GM12878 (cell line): ENCODE measurements around the gene FIG4. TPM values are rescaled to one million over a fixed set of nuclear protein-coding genes. Genes with fewer than 3 reads are reported as not detected.

Source experiments
- ATAC-seq: fragments of 200-7000 bp; cut with Tn5 transposase; 3 replicates; pipeline ENCODE4 v1.9.1; 2020; ENCODE audit warnings: mild to moderate bottlenecking, moderate library complexity
- BruUV-seq: library from RNA; stranded (reverse); fragments of 400-500 nt; replicated peaks from 2 replicates; lab custom pipeline; 2021; lab: Mats Ljungman, UMichigan
- CTCF ChIA-PET: fragments of 300-600 bp; sonication (Branson Sonifier 250); formaldehyde crosslinking; extraction: SDS; loops from one replicate; lab custom pipeline; 2021; ENCODE audit warnings: inconsistent platforms; lab: Yijun Ruan, JAX
- POLR2A ChIA-PET: fragments of 350-600 bp; formaldehyde crosslinking; extraction: SDS; loops from one replicate; lab custom pipeline; 2021; ENCODE audit warnings: inconsistent platforms; lab: Charles Lee
- RAD21 ChIA-PET: fragments of 300-600 bp; sonication (Branson Sonifier 250); formaldehyde crosslinking; loops from one replicate; lab custom pipeline; 2023; ENCODE audit warnings: antibody characterized with exemption; ENCODE audit not compliant: unreplicated experiment; lab: Charles Lee
- SMC1A ChIA-PET: fragments of 300-600 bp; sonication (Branson Sonifier 250); formaldehyde crosslinking; loops from one replicate; lab custom pipeline; 2023; ENCODE audit not compliant: unreplicated experiment, uncharacterized antibody; lab: Charles Lee
- DNase-seq: peaks from one replicate; pipeline ENCODE4 v3.0.0-alpha.2; 2011; ENCODE audit warnings: low read depth, low spot score
- FAIRE-seq: peaks from 3 replicates; lab custom pipeline; 2011; peaks lifted over from hg19 to GRCh38; lab: Jason Lieb, UNC
- H2AFZ ChIP-seq: 2 replicates; pipeline ENCODE4 v1.6.0; 2011; ENCODE audit warnings: low read depth, low read length, control low read depth; ENCODE audit not compliant: control insufficient read depth
- H3K27ac ChIP-seq: 2 replicates; pipeline ENCODE4 v1.5.1; 2011; ENCODE audit warnings: control low read depth; ENCODE audit not compliant: control insufficient read depth, insufficient read depth
- H3K27me3 ChIP-seq, 2 experiments: replicated peaks in 1 of 2; 2 replicates each; pipeline versions ENCODE4 v1.6.0 to v1.6.1; 2011; ENCODE audit warnings: low read length in 1 of 2; ENCODE audit not compliant: control insufficient read depth in 2 of 2, insufficient read depth in 2 of 2
- H3K36me3 ChIP-seq, 2 experiments: 2 replicates each; pipeline ENCODE4 v1.5.1; 2011; ENCODE audit warnings: low read length in 1 of 2; ENCODE audit not compliant: control insufficient read depth in 2 of 2, insufficient read depth in 2 of 2
- H3K4me1 ChIP-seq: 2 replicates; pipeline ENCODE4 v1.6.1; 2011; ENCODE audit warnings: mild to moderate bottlenecking, low read length, moderate library complexity, mixed read lengths; ENCODE audit not compliant: control insufficient read depth, insufficient read depth
- H3K4me2 ChIP-seq: 2 replicates; pipeline ENCODE4 v1.6.0; 2011; ENCODE audit warnings: control low read depth; ENCODE audit not compliant: control insufficient read depth, insufficient read depth
- H3K4me3 ChIP-seq: fragments of 200-600 bp; sonication (generic); 2 replicates; pipeline ENCODE4 v1.5.1; 2016
- H3K79me2 ChIP-seq: 2 replicates; pipeline ENCODE4 v1.6.0; 2011; ENCODE audit warnings: low read length; ENCODE audit not compliant: control insufficient read depth, insufficient read depth
- H3K9ac ChIP-seq: 2 replicates; pipeline ENCODE4 v1.8.0; 2011; ENCODE audit warnings: low read length, control low read depth, mixed read lengths; ENCODE audit not compliant: control insufficient read depth, insufficient read depth
- H3K9me3 ChIP-seq: replicated peaks from 3 replicates; pipeline ENCODE4 v1.5.1; 2011; ENCODE audit warnings: mild to moderate bottlenecking, low read length; ENCODE audit not compliant: control insufficient read depth, insufficient read depth
- H4K20me1 ChIP-seq: 2 replicates; pipeline ENCODE4 v1.6.0; 2011; ENCODE audit not compliant: control insufficient read depth, insufficient read depth
- ATF7 ChIP-seq: fragments of 450-650 bp; IDR thresholded peaks from 2 replicates; pipeline ENCODE4 v1.6.1; 2016; ENCODE audit warnings: low read depth, mild to moderate bottlenecking
- CEBPB ChIP-seq, 2 experiments: fragments of 150-350 bp in 1 of 2; IDR thresholded peaks; 2 replicates each; pipeline ENCODE4 v1.6.1; 2012 to 2014; ENCODE audit warnings: low read depth in 2 of 2, low read length in 2 of 2, borderline replicate concordance in 1 of 2, inconsistent platforms in 1 of 2
- CHD1 ChIP-seq: IDR thresholded peaks from 2 replicates; pipeline ENCODE4 v1.6.1; 2012; ENCODE audit warnings: low read depth, low read length, improper control_type of control experiment
- CREM ChIP-seq: IDR thresholded peaks from 2 replicates; pipeline ENCODE4 v1.6.1; 2014; ENCODE audit warnings: antibody characterized with exemption, low read depth
- EGR1 ChIP-seq, 2 experiments: IDR thresholded peaks; 1 replicate in 1 of 2; 2 replicates in 1 of 2; pipeline ENCODE4 v1.6.1; 2011 to 2012; ENCODE audit warnings: low read depth in 2 of 2, low read length in 2 of 2, borderline replicate concordance in 1 of 2, mild to moderate bottlenecking in 1 of 2, moderate library complexity in 1 of 2
- HDGF ChIP-seq: fragments of 450-650 bp; IDR thresholded peaks from 2 replicates; pipeline ENCODE4 v1.6.1; 2016; ENCODE audit warnings: antibody characterized with exemption
- KLF5 ChIP-seq: fragments of 450-650 bp; IDR thresholded peaks from 2 replicates; pipeline ENCODE4 v1.6.1; 2014; ENCODE audit warnings: mild to moderate bottlenecking; ENCODE audit not compliant: partially characterized antibody
- MEF2A ChIP-seq: IDR thresholded peaks from 2 replicates; pipeline ENCODE4 v1.6.1; 2011; ENCODE audit warnings: low read depth, mild to moderate bottlenecking, low read length, moderate library complexity; ENCODE audit not compliant: insufficient read depth
- MYB ChIP-seq: fragments of 150-350 bp; IDR thresholded peaks from 2 replicates; pipeline ENCODE4 v1.6.1; 2014; ENCODE audit warnings: mild to moderate bottlenecking, low read depth, low read length, borderline replicate concordance
- RBBP5 ChIP-seq: fragments of 200-600 bp; sonication (generic); conservative IDR thresholded peaks from 2 replicates; pipeline ENCODE4 v1.6.1; 2016
- SPI1 ChIP-seq: IDR thresholded peaks from 2 replicates; pipeline ENCODE4 v1.6.1; 2011; ENCODE audit warnings: low read depth, mild to moderate bottlenecking, low read length, moderate library complexity, borderline replicate concordance; ENCODE audit not compliant: insufficient read depth
- SUPT20H ChIP-seq: IDR thresholded peaks from 2 replicates; pipeline ENCODE4 v1.6.1; 2011; ENCODE audit warnings: low read depth, mild to moderate bottlenecking, low read length, moderate library complexity, borderline replicate concordance; ENCODE audit not compliant: control insufficient read depth
- WRNIP1 ChIP-seq: IDR thresholded peaks from 2 replicates; pipeline ENCODE4 v1.6.1; 2011; ENCODE audit warnings: low read depth, low read length, improper control_type of control experiment, borderline replicate concordance
- YBX1 ChIP-seq: fragments of 450-650 bp; IDR thresholded peaks from 2 replicates; pipeline ENCODE4 v1.6.1; 2016; ENCODE audit warnings: antibody characterized with exemption
- YY1 ChIP-seq: IDR thresholded peaks from 2 replicates; pipeline ENCODE4 v1.6.1; 2011; ENCODE audit warnings: low read depth, mild to moderate bottlenecking, low read length
- ZBED1 ChIP-seq: IDR thresholded peaks from 2 replicates; pipeline ENCODE4 v1.6.1; 2016; ENCODE audit warnings: borderline replicate concordance
- ZNF24 ChIP-seq: fragments of 450-650 bp; IDR thresholded peaks from 2 replicates; pipeline ENCODE4 v1.6.1; 2017; ENCODE audit warnings: antibody characterized with exemption, mild to moderate bottlenecking
- ZNF274 ChIP-seq: IDR thresholded peaks from one replicate; pipeline ENCODE4 v1.8.0; 2011; ENCODE audit not compliant: insufficient read length, insufficient read depth
- WGBS: methylation state at CpG from one replicate; pipeline ENCODE4 v1.1.6; 2016; ENCODE audit warnings: low lambda C conversion rate; ENCODE audit not compliant: insufficient replicate concordance, insufficient coverage; ENCODE audit errors: missing lambda C conversion rate; 5-methylcytosine and 5-hydroxymethylcytosine counted together
- in situ Hi-C: fragments of 300-500 bp; cut with MboI; formaldehyde crosslinking; loops from 9 replicates; pipeline ENCODE4 v1.14.3; 2018; ENCODE audit warnings: mixed read lengths
- intact Hi-C: fragments of 100-400 bp; cut with micrococcal nuclease; formaldehyde crosslinking; loops from one replicate; pipeline ENCODE4 v1.14.2; 2022; ENCODE audit not compliant: unreplicated experiment
- polyA plus RNA-seq, 11 experiments: library from polyadenylated mRNA; depleted of rRNA in 4 of 11; unstranded in 6 of 11; stranded (reverse) in 5 of 11; fragments of >200 nt; fragmentation: Nextera tagmentation in 4 of 11; fragmentation: Illumina TruSeq in 1 of 11; extraction: Ambion mirVana in 4 of 11; extraction: Trizol in 1 of 11; gene quantifications; 1 replicate in 1 of 11; 2 replicates in 10 of 11; pipeline versions ENCODE4 v1.2.1 to v1.2.3, GENCODE V29; 2011 to 2016; ENCODE audit warnings: inconsistent platforms in 2 of 11, missing spikeins in 2 of 11, low read depth in 1 of 11
- total RNA-seq, 4 experiments: library from RNA; depleted of rRNA in 3 of 4; stranded (reverse); fragments of >200 nt in 3 of 4; fragmentation: Illumina TruSeq in 1 of 4; extraction: Trizol in 1 of 4; gene quantifications; 2 replicates each; pipeline versions ENCODE4 v1.2.1 to v1.2.3, GENCODE V29; 2013 to 2021
- TF ChIP-seq, protein P1 (sequence below): IDR thresholded peaks from 2 replicates; pipeline ENCODE4 v1.6.1; 2012; ENCODE audit warnings: low read depth, low read length, improper control_type of control experiment

Gene FIG4
- total and polyA plus RNA-seq, 10 of the 15 experiments (the other 5 are each of a cell fraction or from before 2014, with no cell fraction given): 3.8 to 23.2 (median 11.8) TPM

DNA sequence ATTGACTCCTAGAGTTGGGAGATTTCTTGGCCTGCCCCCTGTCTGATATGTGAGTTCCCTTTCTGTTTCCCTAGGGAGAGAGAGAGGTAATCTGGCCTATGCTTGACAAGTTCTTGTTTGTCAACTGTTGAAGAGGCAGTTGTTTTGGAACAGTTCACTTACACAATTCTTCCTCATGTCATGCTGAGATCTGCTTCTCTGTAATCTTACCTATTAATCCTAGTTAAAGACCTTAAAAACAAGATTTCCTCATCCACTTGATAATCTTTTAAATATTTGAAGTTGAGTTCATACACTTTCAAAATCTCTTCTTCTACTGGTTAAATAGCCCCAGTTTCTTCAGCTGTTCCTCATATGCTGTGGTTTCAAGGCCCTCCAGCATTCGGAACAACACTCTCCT is 89.9 kb downstream of the FIG4 start (continued):
- no peak for TF ChIP-seq YY1
- TF ChIP-seq YBX1: no peak
- no peak for TF ChIP-seq ATF7
- TF ChIP-seq MYB: no peak
- TF ChIP-seq RBBP5: no peak
- no peak for TF ChIP-seq HDGF
- TF ChIP-seq ZBED1: no peak
- TF ChIP-seq WRNIP1: no peak
- TF ChIP-seq CHD1: no peak

DNA sequence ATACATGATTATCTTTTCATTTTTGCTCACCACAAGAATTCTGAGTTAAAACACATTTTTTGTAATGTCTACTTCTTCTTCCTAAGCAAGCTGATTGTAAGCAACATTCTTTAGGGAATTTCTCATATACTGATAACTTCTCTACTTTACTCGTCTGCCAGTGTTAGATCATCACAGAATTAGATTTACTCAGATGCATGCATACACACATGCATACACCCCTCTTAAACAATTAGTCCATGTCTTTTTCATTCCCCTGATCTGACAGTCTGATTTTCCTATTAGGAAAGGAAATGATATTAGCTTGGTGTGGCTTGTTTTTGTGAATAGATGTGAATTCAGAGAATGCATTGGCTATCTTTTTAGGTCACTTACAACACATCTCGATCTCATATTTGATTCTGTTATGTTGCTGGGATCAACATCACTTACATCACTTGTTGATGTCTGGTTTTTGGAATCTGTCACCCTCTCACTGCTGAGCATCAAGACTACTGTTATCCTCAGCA is 91.4 kb downstream of the FIG4 start:
- FAIRE-seq (no peak), DNase-seq (no peak), ATAC-seq (no peak)
- TF ChIP-seq, protein P1, sequence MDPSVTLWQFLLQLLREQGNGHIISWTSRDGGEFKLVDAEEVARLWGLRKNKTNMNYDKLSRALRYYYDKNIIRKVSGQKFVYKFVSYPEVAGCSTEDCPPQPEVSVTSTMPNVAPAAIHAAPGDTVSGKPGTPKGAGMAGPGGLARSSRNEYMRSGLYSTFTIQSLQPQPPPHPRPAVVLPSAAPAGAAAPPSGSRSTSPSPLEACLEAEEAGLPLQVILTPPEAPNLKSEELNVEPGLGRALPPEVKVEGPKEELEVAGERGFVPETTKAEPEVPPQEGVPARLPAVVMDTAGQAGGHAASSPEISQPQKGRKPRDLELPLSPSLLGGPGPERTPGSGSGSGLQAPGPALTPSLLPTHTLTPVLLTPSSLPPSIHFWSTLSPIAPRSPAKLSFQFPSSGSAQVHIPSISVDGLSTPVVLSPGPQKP: no peak
- TF ChIP-seq CREM: no peak
- TF ChIP-seq MEF2A: no peak
- TF ChIP-seq ZNF274: no peak
- no peak for TF ChIP-seq KLF5
- no peak for TF ChIP-seq EGR1 (IDR thresholded peaks at IDR 0.05; ENCODE audit: borderline replicate concordance in 1 of 2, low read depth in 2 of 2, low read length in 2 of 2)
- no peak for TF ChIP-seq SPI1
- no peak for TF ChIP-seq ZNF24
- no peak for TF ChIP-seq CEBPB (IDR thresholded peaks at IDR 0.05; ENCODE audit: borderline replicate concordance in 1 of 2, low read depth in 2 of 2, low read length in 2 of 2)
- TF ChIP-seq SUPT20H: no peak
- Histone ChIP-seq H3K4me3 (no peak overlapping the region), H3K27ac (no peak overlapping the region), H3K27me3 (no peaks in the 10 kb centered on the region), H4K20me1 (no peaks in the 10 kb centered on the region), H3K36me3 (no peaks in the 10 kb centered on the region; a peak in 1 of 4 replicates), H3K4me1 (peaks cover 3% of the 10 kb centered on the region; the same call in 1 of the 2 replicates), H3K79me2 (no peaks in the 10 kb centered on the region), H3K9me3 (no peaks in the 10 kb centered on the region), H3K4me2 (no peak overlapping the region), H2AFZ (no peak overlapping the region), H3K9ac (no peak overlapping the region)
- in situ Hi-C loops: no loop called here
- ChIA-PET SMC1A (interaction anchor here (0.7 to 1.6 kb wide), 4 partner anchors 12 to 78 kb away, joined by 3 to 5 read pairs (median 4); no protein-coding TSS in a partner anchor), CTCF (interaction anchor here (0.7 to 2.2 kb wide), 7 partner anchors 11 to 257 kb away, joined by 3 to 9 read pairs (median 4); no protein-coding TSS in a partner anchor), RAD21 (interaction anchor here (1.2 kb wide), 1 partner anchor 81 kb away, joined by 4 read pairs; no protein-coding TSS in a partner anchor), POLR2A (no interaction called here)
- 80% methylated on average over 2 of the region's 2 CpGs for WGBS
- BruUV-seq: no TSS peak
- intact Hi-C loops: no loop called here
